ENCODE results near the gene MICALL2.

The MICALL2 gene

DNA sequence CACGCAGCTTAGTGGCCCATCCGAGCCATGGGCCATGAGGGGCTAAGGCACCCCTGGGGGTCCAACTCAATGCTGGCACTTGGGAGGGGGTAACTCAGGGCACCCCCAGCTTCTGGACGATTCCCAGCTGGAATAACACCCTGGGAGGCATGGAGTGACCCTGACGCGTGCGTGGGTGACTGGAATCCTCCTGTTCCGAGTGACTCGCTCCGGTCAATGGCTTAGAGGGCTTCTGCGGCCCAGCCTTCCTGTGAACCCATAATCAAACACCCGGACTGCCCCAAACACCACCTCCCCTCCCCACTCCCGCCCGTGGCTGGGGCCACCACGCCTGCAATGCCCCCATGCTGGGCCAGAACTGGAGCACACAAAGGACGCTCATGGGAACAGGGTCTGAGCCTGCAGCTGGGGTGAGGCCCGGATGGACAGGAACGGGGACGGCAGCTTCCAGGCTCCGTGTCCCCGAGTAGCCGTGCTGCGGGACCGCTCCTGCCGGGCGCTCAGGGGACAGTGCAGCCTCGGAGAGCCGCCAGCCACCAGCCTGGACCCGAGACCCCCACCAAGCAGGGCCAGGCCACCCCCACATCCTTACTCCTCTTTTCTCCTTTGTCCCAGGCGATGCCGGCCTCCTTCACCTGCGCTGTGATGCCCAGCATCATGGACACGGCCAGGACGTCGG is 36.4 kb upstream of the MICALL2 start:
- peaks cover 14% of the 10 kb centered on the region for H4K20me1 ChIP-seq (ENCODE audit: insufficient read depth, low read length, poor library complexity, severe bottlenecking)
- H3K4me3 ChIP-seq (ENCODE audit: low read length, poor library complexity, severe bottlenecking) = no peak overlapping the region
- no peaks in the 10 kb centered on the region for H3K9me2 ChIP-seq (replicated peaks; ENCODE audit: low read depth, low read length)
- H3K4me1 ChIP-seq (ENCODE audit: insufficient read depth, low read length, poor library complexity, severe bottlenecking) = no peaks in the 10 kb centered on the region
- H3K9ac ChIP-seq (ENCODE audit: low read depth, low read length, poor library complexity, severe bottlenecking) = no peak overlapping the region
- H3K27me3 ChIP-seq (ENCODE audit: insufficient read depth, low read length, poor library complexity, severe bottlenecking) = no peaks in the 10 kb centered on the region
- no peaks in the 10 kb centered on the region for H3K9me3 ChIP-seq (ENCODE audit: insufficient read depth, low read depth, low read length)
- TF ChIP-seq, protein P1, sequence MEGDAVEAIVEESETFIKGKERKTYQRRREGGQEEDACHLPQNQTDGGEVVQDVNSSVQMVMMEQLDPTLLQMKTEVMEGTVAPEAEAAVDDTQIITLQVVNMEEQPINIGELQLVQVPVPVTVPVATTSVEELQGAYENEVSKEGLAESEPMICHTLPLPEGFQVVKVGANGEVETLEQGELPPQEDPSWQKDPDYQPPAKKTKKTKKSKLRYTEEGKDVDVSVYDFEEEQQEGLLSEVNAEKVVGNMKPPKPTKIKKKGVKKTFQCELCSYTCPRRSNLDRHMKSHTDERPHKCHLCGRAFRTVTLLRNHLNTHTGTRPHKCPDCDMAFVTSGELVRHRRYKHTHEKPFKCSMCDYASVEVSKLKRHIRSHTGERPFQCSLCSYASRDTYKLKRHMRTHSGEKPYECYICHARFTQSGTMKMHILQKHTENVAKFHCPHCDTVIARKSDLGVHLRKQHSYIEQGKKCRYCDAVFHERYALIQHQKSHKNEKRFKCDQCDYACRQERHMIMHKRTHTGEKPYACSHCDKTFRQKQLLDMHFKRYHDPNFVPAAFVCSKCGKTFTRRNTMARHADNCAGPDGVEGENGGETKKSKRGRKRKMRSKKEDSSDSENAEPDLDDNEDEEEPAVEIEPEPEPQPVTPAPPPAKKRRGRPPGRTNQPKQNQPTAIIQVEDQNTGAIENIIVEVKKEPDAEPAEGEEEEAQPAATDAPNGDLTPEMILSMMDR (conservative IDR thresholded peaks at IDR 0.05; ENCODE audit: low read length) = no peak
- TF ChIP-seq EZH2phosphoT487 (IDR thresholded peaks at IDR 0.05; ENCODE audit: borderline replicate concordance) = no peak
- H3K4me2 ChIP-seq (ENCODE audit: low read depth, low read length, poor library complexity, severe bottlenecking) = no peak overlapping the region
- peaks cover 6% of the 10 kb centered on the region; the same call in 1 of the 2 replicates for H3K79me2 ChIP-seq (ENCODE audit: insufficient read depth, low read length)
- no peak overlapping the region for H2AFZ ChIP-seq (ENCODE audit: low read length)
- H3F3A ChIP-seq (ENCODE audit: low read depth) = no peaks in the 10 kb centered on the region
- H3K36me3 ChIP-seq (ENCODE audit: insufficient read depth, low read length) = peaks cover 82% of the 10 kb centered on the region; the same call in 1 of the 2 replicates

DNA sequence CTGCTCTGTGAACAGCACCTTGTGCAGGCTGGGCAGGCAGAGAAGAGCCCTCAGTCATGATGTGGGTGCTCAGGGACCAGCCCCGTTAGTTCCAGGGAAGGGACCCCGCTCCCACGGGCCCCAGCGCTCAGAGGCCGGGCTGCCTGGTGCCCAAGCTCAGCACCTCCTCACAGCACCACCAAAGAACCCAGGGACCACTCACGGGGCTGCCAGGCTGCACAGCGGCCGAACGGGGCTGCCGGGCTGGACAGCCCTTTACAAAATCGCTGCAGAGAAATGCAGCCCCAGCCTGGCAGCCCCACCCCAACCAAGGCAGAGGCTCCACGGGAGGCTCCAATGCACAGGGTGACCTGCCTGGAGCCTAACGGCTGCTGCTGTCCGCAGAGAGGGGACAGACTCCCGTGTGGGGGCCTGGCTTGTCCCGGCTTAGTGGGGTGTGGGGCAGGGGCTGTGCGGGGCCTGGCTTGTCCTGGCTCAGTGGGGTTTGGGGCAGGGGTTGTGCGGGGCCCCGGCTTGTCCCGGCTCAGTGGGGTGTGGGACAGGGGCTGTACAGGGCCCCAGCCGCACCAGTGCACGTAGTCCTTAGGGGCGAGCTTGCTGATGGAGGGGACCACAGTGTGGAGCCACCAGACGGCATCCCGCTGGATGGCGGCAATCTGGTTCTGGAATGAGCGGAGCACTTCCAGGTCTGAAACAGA is 35.7 kb upstream of the MICALL2 start:
- H3K36me3 ChIP-seq (ENCODE audit: insufficient read depth, low read length) = peaks cover 82% of the 10 kb centered on the region; the same call in 1 of the 2 replicates
- H4K20me1 ChIP-seq (ENCODE audit: insufficient read depth, low read length, poor library complexity, severe bottlenecking) = peaks cover 7% of the 10 kb centered on the region
- no peaks in the 10 kb centered on the region for H3K9me3 ChIP-seq (ENCODE audit: insufficient read depth, low read depth, low read length)
- H2AFZ ChIP-seq (ENCODE audit: low read length) = no peak overlapping the region
- H3F3A ChIP-seq (ENCODE audit: low read depth) = no peaks in the 10 kb centered on the region
- H3K27me3 ChIP-seq (ENCODE audit: insufficient read depth, low read length, poor library complexity, severe bottlenecking) = no peaks in the 10 kb centered on the region
- no peaks in the 10 kb centered on the region for H3K4me1 ChIP-seq (ENCODE audit: insufficient read depth, low read length, poor library complexity, severe bottlenecking)
- no peaks in the 10 kb centered on the region for H3K79me2 ChIP-seq (ENCODE audit: insufficient read depth, low read length)
- TF ChIP-seq, protein P1 (conservative IDR thresholded peaks at IDR 0.05; ENCODE audit: low read length) = no peak
- TF ChIP-seq EZH2phosphoT487 (IDR thresholded peaks at IDR 0.05; ENCODE audit: borderline replicate concordance) = no peak
- H3K9me2 ChIP-seq (replicated peaks; ENCODE audit: low read depth, low read length) = no peaks in the 10 kb centered on the region
- H3K4me3 ChIP-seq (ENCODE audit: low read length, poor library complexity, severe bottlenecking) = no peak overlapping the region
- H3K9ac ChIP-seq (ENCODE audit: low read depth, low read length, poor library complexity, severe bottlenecking) = no peak overlapping the region
- no peak overlapping the region for H3K4me2 ChIP-seq (ENCODE audit: low read depth, low read length, poor library complexity, severe bottlenecking)

DNA sequence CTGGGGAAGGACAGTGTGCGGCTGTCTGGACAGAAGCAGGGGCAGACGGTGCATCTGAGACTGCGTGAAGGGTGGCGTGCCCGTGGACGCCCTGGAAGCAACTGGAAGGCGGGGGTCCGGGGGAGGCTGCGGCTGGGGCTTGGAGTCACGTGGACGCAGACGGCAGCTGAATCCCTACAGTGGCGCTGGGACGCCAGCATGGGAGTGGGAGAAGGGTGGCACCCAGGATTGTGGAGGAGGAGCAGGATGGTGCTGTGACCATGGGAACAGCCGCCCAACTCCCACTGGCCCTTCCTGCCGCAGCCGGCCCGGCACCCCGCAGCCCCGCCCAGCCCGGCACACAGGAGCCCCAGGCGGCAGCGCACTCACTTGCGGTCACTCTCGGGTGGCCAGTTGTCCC is 35.2 kb upstream of the MICALL2 start:
- peaks cover 82% of the 10 kb centered on the region; the same call in 1 of the 2 replicates for H3K36me3 ChIP-seq (ENCODE audit: insufficient read depth, low read length)
- peaks cover 6% of the 10 kb centered on the region for H4K20me1 ChIP-seq (ENCODE audit: insufficient read depth, low read length, poor library complexity, severe bottlenecking)
- H3K9me3 ChIP-seq (ENCODE audit: insufficient read depth, low read depth, low read length) = no peaks in the 10 kb centered on the region
- H3K4me1 ChIP-seq (ENCODE audit: insufficient read depth, low read length, poor library complexity, severe bottlenecking) = no peaks in the 10 kb centered on the region
- no peaks in the 10 kb centered on the region for H3K27me3 ChIP-seq (ENCODE audit: insufficient read depth, low read length, poor library complexity, severe bottlenecking)
- no peaks in the 10 kb centered on the region for H3F3A ChIP-seq (ENCODE audit: low read depth)
- no peak overlapping the region for H3K4me2 ChIP-seq (ENCODE audit: low read depth, low read length, poor library complexity, severe bottlenecking)
- no peak overlapping the region for H2AFZ ChIP-seq (ENCODE audit: low read length)
- H3K9ac ChIP-seq (ENCODE audit: low read depth, low read length, poor library complexity, severe bottlenecking) = no peak overlapping the region
- no peaks in the 10 kb centered on the region for H3K9me2 ChIP-seq (replicated peaks; ENCODE audit: low read depth, low read length)
- H3K79me2 ChIP-seq (ENCODE audit: insufficient read depth, low read length) = no peaks in the 10 kb centered on the region
- no peak overlapping the region for H3K4me3 ChIP-seq (ENCODE audit: low read length, poor library complexity, severe bottlenecking)
- TF ChIP-seq EZH2phosphoT487 (IDR thresholded peaks at IDR 0.05; ENCODE audit: borderline replicate concordance) = no peak
- TF ChIP-seq, protein P1 (conservative IDR thresholded peaks at IDR 0.05; ENCODE audit: low read length) = no peak
